H9 (cell line): Measurements from ENCODE around the gene PRICKLE1. TPM values are rescaled to one million over a fixed set of nuclear protein-coding genes. Genes with fewer than 3 reads are reported as not detected.

Source experiments
- DNase-seq: peaks from one replicate; pipeline ENCODE4 v3.0.0-alpha.2; 2017
- H2AFZ ChIP-seq: one replicate; pipeline ENCODE4 v1.6.1; 2013; ENCODE audit warnings: mild to moderate bottlenecking, low read length, control low read depth, moderate library complexity
- H2AK5ac ChIP-seq: 2 replicates; pipeline ENCODE4 v1.6.1; 2013; ENCODE audit warnings: low read length, control low read depth, mixed read lengths; ENCODE audit not compliant: insufficient read length
- H2BK120ac ChIP-seq: one replicate; pipeline ENCODE4 v1.6.1; 2013; ENCODE audit warnings: low read depth, mild to moderate bottlenecking, low read length, control low read depth, inconsistent platforms; ENCODE audit not compliant: poor library complexity, severe bottlenecking
- H2BK12ac ChIP-seq: 2 replicates; pipeline ENCODE4 v1.6.1; 2013; ENCODE audit warnings: low read length, control low read depth, mixed read lengths, low read depth; ENCODE audit not compliant: insufficient read length
- H2BK15ac ChIP-seq: 2 replicates; pipeline ENCODE4 v1.6.1; 2013; ENCODE audit warnings: low read depth, low read length, control low read depth
- H2BK20ac ChIP-seq: one replicate; pipeline ENCODE4 v1.6.1; 2013; ENCODE audit warnings: low read depth, mild to moderate bottlenecking, low read length, control low read depth, inconsistent platforms; ENCODE audit not compliant: poor library complexity, severe bottlenecking
- H2BK5ac ChIP-seq: 2 replicates; pipeline ENCODE4 v1.6.1; 2013; ENCODE audit warnings: low read length, control low read depth, mixed read lengths; ENCODE audit not compliant: insufficient read length
- H3K14ac ChIP-seq: 2 replicates; pipeline ENCODE4 v1.6.1; 2013; ENCODE audit warnings: low read length, control low read depth; ENCODE audit not compliant: insufficient read depth
- H3K18ac ChIP-seq: 2 replicates; pipeline ENCODE4 v1.6.1; 2013; ENCODE audit warnings: low read depth, mild to moderate bottlenecking, mixed read lengths, low read length, control low read depth; ENCODE audit not compliant: insufficient read length
- H3K23ac ChIP-seq: 2 replicates; pipeline ENCODE4 v1.6.1; 2013; ENCODE audit warnings: low read length, control low read depth, mixed read lengths, low read depth; ENCODE audit not compliant: insufficient read length
- H3K23me2 ChIP-seq: 2 replicates; pipeline ENCODE4 v1.6.1; 2013; ENCODE audit warnings: low read depth, mild to moderate bottlenecking, mixed read lengths, low read length, control low read depth; ENCODE audit not compliant: insufficient read length, poor library complexity, severe bottlenecking
- H3K27ac ChIP-seq: 2 replicates; pipeline ENCODE4 v1.5.1; 2013; ENCODE audit warnings: low read length, control low read depth, mixed read lengths, low read depth; ENCODE audit not compliant: insufficient read length
- H3K27me3 ChIP-seq: 2 replicates; pipeline ENCODE4 v1.6.1; 2013; ENCODE audit warnings: low read length, control low read depth, inconsistent platforms; ENCODE audit not compliant: insufficient read depth
- H3K4ac ChIP-seq: 2 replicates; pipeline ENCODE4 v1.6.1; 2013; ENCODE audit warnings: low read depth, mild to moderate bottlenecking, control low read depth, inconsistent platforms, low read length, moderate library complexity
- H3K4me1 ChIP-seq: 2 replicates; pipeline ENCODE4 v1.6.1; 2013; ENCODE audit warnings: low read length, control low read depth, inconsistent platforms; ENCODE audit not compliant: insufficient read depth
- H3K4me2 ChIP-seq: 2 replicates; pipeline ENCODE4 v1.6.1; 2013; ENCODE audit warnings: low read length, control low read depth, mixed read lengths; ENCODE audit not compliant: insufficient read length, insufficient read depth
- H3K56ac ChIP-seq: 2 replicates; pipeline ENCODE4 v1.6.1; 2013; ENCODE audit warnings: low read depth, mild to moderate bottlenecking, mixed read lengths, low read length, control low read depth; ENCODE audit not compliant: insufficient read length
- H3K79me1 ChIP-seq: 2 replicates; pipeline ENCODE4 v1.6.1; 2013; ENCODE audit warnings: low read depth, mild to moderate bottlenecking, moderate library complexity, low read length, control low read depth, inconsistent platforms; ENCODE audit not compliant: insufficient read depth, poor library complexity, severe bottlenecking
- H3K79me2 ChIP-seq: 2 replicates; pipeline ENCODE4 v1.6.1; 2013; ENCODE audit warnings: low read length, control low read depth, inconsistent platforms; ENCODE audit not compliant: insufficient read depth
- H3K9ac ChIP-seq: 2 replicates; pipeline ENCODE4 v1.6.1; 2013; ENCODE audit warnings: low read length, control low read depth, mixed read lengths; ENCODE audit not compliant: insufficient read length; ENCODE audit errors: extremely low read depth
- H3K9me3 ChIP-seq: one replicate; pipeline ENCODE4 v1.6.1; 2013; ENCODE audit warnings: low read depth, low read length, inconsistent platforms; ENCODE audit not compliant: control insufficient read depth
- H3T11ph ChIP-seq: one replicate; pipeline ENCODE4 v1.6.1; 2013; ENCODE audit warnings: mild to moderate bottlenecking, low read length, control low read depth, inconsistent platforms
- H4K20me1 ChIP-seq: one replicate; pipeline ENCODE4 v1.6.1; 2013; ENCODE audit not compliant: control insufficient read depth, insufficient read length, insufficient read depth
- H4K5ac ChIP-seq: 2 replicates; pipeline ENCODE4 v1.6.1; 2013; ENCODE audit warnings: low read depth, mild to moderate bottlenecking, mixed read lengths, low read length, control low read depth; ENCODE audit not compliant: insufficient read length
- H4K8ac ChIP-seq: replicated peaks from 2 replicates; pipeline ENCODE4 v1.6.1; 2013; ENCODE audit warnings: low read length, control low read depth, mixed read lengths, low read depth; ENCODE audit not compliant: insufficient read length
- H4K91ac ChIP-seq: 2 replicates; pipeline ENCODE4 v1.6.1; 2013; ENCODE audit warnings: low read depth, mild to moderate bottlenecking, moderate library complexity, mixed read lengths, low read length, control low read depth; ENCODE audit not compliant: insufficient read length
- H3K27ac Mint-ChIP-seq, 3 experiments: 2 replicates in 2 of 3; 3 replicates in 1 of 3; pipeline ENCODE4 v1.8.0; 2020 to 2021; ENCODE audit warnings: mixed read lengths in 3 of 3, mild to moderate bottlenecking in 1 of 3, moderate library complexity in 1 of 3
- H3K27me3 Mint-ChIP-seq: 2 replicates; pipeline ENCODE4 v1.8.0; 2021; ENCODE audit warnings: low read depth, mild to moderate bottlenecking, moderate library complexity, mixed read lengths
- H3K36me3 Mint-ChIP-seq, 3 experiments: 2 replicates in 2 of 3; 3 replicates in 1 of 3; pipeline ENCODE4 v1.8.0; 2020 to 2021; ENCODE audit warnings: low read depth in 3 of 3, mixed read lengths in 3 of 3; ENCODE audit not compliant: insufficient read depth in 1 of 3
- H3K4me1 Mint-ChIP-seq, 2 experiments: 2 replicates each; pipeline ENCODE4 v1.8.0; 2020; ENCODE audit warnings: mixed read lengths in 2 of 2
- H3K4me3 Mint-ChIP-seq, 2 experiments: 2 replicates in 1 of 2; 3 replicates in 1 of 2; pipeline ENCODE4 v1.8.0; 2020 to 2021; ENCODE audit warnings: mild to moderate bottlenecking in 2 of 2, mixed read lengths in 2 of 2, moderate library complexity in 1 of 2
- H3K9me3 Mint-ChIP-seq, 2 experiments: 2 replicates in 1 of 2; 3 replicates in 1 of 2; pipeline ENCODE4 v1.8.0; 2020; ENCODE audit warnings: mild to moderate bottlenecking in 2 of 2, mixed read lengths in 2 of 2, moderate library complexity in 1 of 2
- WGBS: extraction: QIAGEN DNeasy Blood & Tissue Kit; methylation state at CpG from one replicate; pipeline ENCODE4 v1.1.7; 2013; ENCODE audit warnings: missing lambda C conversion rate, low lambda C conversion rate, mixed read lengths; ENCODE audit not compliant: insufficient read length; ENCODE audit errors: extremely low coverage; 5-methylcytosine and 5-hydroxymethylcytosine counted together
- total RNA-seq: library from RNA; stranded (reverse); gene quantifications from 2 replicates; pipeline ENCODE4 v1.2.1, GENCODE V29; 2021
- TF ChIP-seq, protein P1 (sequence below): fragments of 200-600 bp; sonication (generic); conservative IDR thresholded peaks from 3 replicates; pipeline ENCODE4 v1.8.0; 2021; ENCODE audit warnings: antibody characterized with exemption, mild to moderate bottlenecking

The PRICKLE1 gene
- total RNA-seq, 1 experiment from 2014 or later: 20.5 TPM

DNA sequence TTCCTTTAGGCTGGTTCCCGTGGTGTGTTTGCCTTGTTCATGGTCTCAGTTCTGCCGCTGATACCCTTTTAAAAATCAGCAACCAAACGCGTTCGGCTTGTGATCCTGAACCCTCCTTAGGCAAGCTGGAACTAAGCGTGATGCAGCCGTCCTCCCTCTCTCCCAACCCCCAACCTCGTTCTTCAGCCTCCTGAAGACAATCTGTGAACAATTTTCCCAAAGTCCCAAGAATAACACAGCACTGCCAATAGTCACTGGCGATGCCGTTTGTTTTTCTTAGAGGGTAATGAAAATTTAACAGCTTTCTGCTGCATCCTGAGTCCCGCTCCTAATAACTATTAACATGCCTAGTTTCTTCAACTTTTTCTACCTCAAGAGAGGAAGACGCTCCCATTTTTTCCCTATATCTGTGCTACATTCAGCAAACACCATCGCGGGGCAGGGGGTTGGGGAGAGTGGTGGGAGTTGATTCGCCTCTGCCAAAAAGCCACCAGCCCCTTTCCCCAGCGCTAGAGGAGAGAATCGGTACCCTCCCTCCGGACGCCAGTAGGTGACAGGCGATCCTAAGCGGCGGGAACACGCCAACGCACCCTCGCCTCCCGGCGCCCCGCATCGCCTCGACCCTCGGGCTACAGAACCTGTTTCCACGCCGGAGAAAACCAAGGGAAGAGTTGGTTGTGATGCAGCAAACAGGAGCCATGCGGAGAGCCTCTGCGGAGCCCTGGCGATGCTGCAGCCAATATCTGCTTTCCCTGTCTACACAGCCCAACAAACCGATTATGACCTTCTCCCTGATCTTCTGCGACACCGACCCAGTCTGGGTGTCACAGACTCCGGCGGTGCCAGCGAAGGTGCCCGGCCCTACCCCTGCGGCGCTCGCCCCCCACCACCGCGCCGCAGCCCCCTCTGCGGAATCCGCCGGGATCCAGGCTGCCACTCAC is 752 bp downstream of the PRICKLE1 start:
- Histone ChIP-seq H3K56ac (no peak overlapping the region), H3K4me1 (peaks cover 5% of the 10 kb centered on the region; the same call in 1 of the 2 replicates), H2BK12ac (no peak overlapping the region), H2BK120ac (no peak overlapping the region), H3K14ac (no peak overlapping the region), H2BK20ac (no peak overlapping the region), H2BK15ac (no peak overlapping the region), H3K4me2 (peak overlapping the region; percentile 92), H3K4ac (no peak overlapping the region), H3K23me2 (peaks cover 20% of the 10 kb centered on the region), H2AK5ac (no peak overlapping the region), H2AFZ (no peak overlapping the region), H3K79me1 (no peaks in the 10 kb centered on the region), H3T11ph (no peak overlapping the region), H3K27me3 (peaks cover 14% of the 10 kb centered on the region; the same call in 1 of the 2 replicates), H4K8ac (no peak overlapping the region), H4K5ac (no peak overlapping the region), H4K20me1 (peaks cover 4% of the 10 kb centered on the region), H3K9ac (no peak overlapping the region), H4K91ac (no peak overlapping the region), H3K79me2 (no peaks in the 10 kb centered on the region), H2BK5ac (no peak overlapping the region), H3K27ac (no peak overlapping the region), H3K9me3 (no peaks in the 10 kb centered on the region), H3K23ac (no peak overlapping the region), H3K18ac (no peak overlapping the region)
- H3K36me3 Mint-ChIP-seq: no peaks in the 10 kb centered on the region; a peak in 1 of 7 replicates
- H3K9me3 Mint-ChIP-seq: no peaks in the 10 kb centered on the region; a peak in 1 of 5 replicates
- TF ChIP-seq, protein P1, sequence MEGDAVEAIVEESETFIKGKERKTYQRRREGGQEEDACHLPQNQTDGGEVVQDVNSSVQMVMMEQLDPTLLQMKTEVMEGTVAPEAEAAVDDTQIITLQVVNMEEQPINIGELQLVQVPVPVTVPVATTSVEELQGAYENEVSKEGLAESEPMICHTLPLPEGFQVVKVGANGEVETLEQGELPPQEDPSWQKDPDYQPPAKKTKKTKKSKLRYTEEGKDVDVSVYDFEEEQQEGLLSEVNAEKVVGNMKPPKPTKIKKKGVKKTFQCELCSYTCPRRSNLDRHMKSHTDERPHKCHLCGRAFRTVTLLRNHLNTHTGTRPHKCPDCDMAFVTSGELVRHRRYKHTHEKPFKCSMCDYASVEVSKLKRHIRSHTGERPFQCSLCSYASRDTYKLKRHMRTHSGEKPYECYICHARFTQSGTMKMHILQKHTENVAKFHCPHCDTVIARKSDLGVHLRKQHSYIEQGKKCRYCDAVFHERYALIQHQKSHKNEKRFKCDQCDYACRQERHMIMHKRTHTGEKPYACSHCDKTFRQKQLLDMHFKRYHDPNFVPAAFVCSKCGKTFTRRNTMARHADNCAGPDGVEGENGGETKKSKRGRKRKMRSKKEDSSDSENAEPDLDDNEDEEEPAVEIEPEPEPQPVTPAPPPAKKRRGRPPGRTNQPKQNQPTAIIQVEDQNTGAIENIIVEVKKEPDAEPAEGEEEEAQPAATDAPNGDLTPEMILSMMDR: peak; percentile 77
- peak; percentile 76 for DNase-seq
- H3K4me1 Mint-ChIP-seq: peaks cover 21 to 28% of the 10 kb centered on the region in 2 experiments
- H3K4me3 Mint-ChIP-seq: peak overlapping the region; percentile 72 to 89
- no CpG with 5 or more reads among the region's 52 CpGs for WGBS
- H3K27me3 Mint-ChIP-seq: peaks cover 66% of the 10 kb centered on the region
- H3K27ac Mint-ChIP-seq: no peak overlapping the region; a peak in 1 of 7 replicates
